HG03571 (cell line): ENCODE measurements around the gene NEU1.

Source experiments
- ATAC-seq: cut with Tn5 transposase; IDR thresholded peaks from one replicate; pipeline ENCODE4 v1.9.1; 2021; ENCODE audit not compliant: unreplicated experiment

Gene NEU1

GRCh38 chr6:31896856-31897611 is 34.4 kb upstream of the NEU1 start:
- no peak for ATAC-seq

- ATAC-seq, result no peak
Observed at GRCh38 chr6:31896493-31896855, 33.9 kb upstream of the NEU1 start.

- no peak for ATAC-seq
Observed at GRCh38 chr6:31892821-31893220, 30.2 kb upstream of the NEU1 start.

- ATAC-seq, result no peak
Observed at GRCh38 chr6:31889331-31889972, 26.8 kb upstream of the NEU1 start.

- ATAC-seq, result no peak
Observed at GRCh38 chr6:31888276-31889258, 25.9 kb upstream of the NEU1 start.

- ATAC-seq, result no peak
Observed at GRCh38 chr6:31887173-31888007, 24.8 kb upstream of the NEU1 start.

GRCh38 chr6:31886541-31886991 is 23.9 kb upstream of the NEU1 start:
- no peak for ATAC-seq

- ATAC-seq, result no peak
Observed at GRCh38 chr6:31884528-31885035, 22.0 kb upstream of the NEU1 start.

GRCh38 chr6:31883676-31884075 is 21.1 kb upstream of the NEU1 start:
- ATAC-seq, result no peak

GRCh38 chr6:31882344-31882743 is 19.7 kb upstream of the NEU1 start:
- no peak for ATAC-seq

- no peak for ATAC-seq
Observed at GRCh38 chr6:31881136-31881859, 18.7 kb upstream of the NEU1 start.

GRCh38 chr6:31880616-31881015 is 18.0 kb upstream of the NEU1 start:
- no peak for ATAC-seq

- no peak for ATAC-seq
Observed at GRCh38 chr6:31879901-31880300, 17.3 kb upstream of the NEU1 start.

GRCh38 chr6:31879143-31879542 is 16.5 kb upstream of the NEU1 start:
- no peak for ATAC-seq

- ATAC-seq, result no peak
Observed at GRCh38 chr6:31878726-31879125, 16.1 kb upstream of the NEU1 start, which contains the start of gene SLC44A4. Gene SLC44A4, minus strand, starts transcription at chr6:31878997. Its CDS starts 17 bp downstream, at chr6:31878980.

- ATAC-seq, result no peak
Observed at GRCh38 chr6:31878222-31878621, 15.6 kb upstream of the NEU1 start.

GRCh38 chr6:31877651-31878161 is 15.1 kb upstream of the NEU1 start:
- no peak for ATAC-seq

GRCh38 chr6:31877125-31877650 is 14.6 kb upstream of the NEU1 start:
- no peak for ATAC-seq

- no peak for ATAC-seq
Observed at GRCh38 chr6:31876357-31876756, 13.7 kb upstream of the NEU1 start.
